NB4 (cell line): ENCODE results near the gene EIF1.
A peak's percentile ranks its signal among the peaks of the same experiment; 100 is the strongest.

ENCODE experiments used
- DNase-seq: peaks from one replicate; pipeline ENCODE4 v3.0.0; 2010; ENCODE audit warnings: low read depth
- H3K4me3 ChIP-seq: one replicate; pipeline ENCODE4 v1.5.1; 2011; ENCODE audit warnings: mild to moderate bottlenecking, low read depth, low read length, moderate library complexity
- MYC ChIP-seq: IDR thresholded peaks from 2 replicates; pipeline ENCODE4 v1.6.1; 2011; ENCODE audit warnings: low read depth, low read length
- POLR2A ChIP-seq: IDR thresholded peaks from 2 replicates; pipeline ENCODE4 v1.6.1; 2011; ENCODE audit warnings: mild to moderate bottlenecking; ENCODE audit not compliant: insufficient read length; ENCODE audit errors: extremely low read depth
- TF ChIP-seq, protein P1 (sequence below): IDR thresholded peaks from one replicate; pipeline ENCODE4 v1.5.1; 2012; ENCODE audit warnings: low read depth, low read length
- TF ChIP-seq, protein P2 (sequence below): IDR thresholded peaks from 2 replicates; pipeline ENCODE4 v1.6.1; 2011; ENCODE audit warnings: low read depth, low read length

EIF1 gene

DNA sequence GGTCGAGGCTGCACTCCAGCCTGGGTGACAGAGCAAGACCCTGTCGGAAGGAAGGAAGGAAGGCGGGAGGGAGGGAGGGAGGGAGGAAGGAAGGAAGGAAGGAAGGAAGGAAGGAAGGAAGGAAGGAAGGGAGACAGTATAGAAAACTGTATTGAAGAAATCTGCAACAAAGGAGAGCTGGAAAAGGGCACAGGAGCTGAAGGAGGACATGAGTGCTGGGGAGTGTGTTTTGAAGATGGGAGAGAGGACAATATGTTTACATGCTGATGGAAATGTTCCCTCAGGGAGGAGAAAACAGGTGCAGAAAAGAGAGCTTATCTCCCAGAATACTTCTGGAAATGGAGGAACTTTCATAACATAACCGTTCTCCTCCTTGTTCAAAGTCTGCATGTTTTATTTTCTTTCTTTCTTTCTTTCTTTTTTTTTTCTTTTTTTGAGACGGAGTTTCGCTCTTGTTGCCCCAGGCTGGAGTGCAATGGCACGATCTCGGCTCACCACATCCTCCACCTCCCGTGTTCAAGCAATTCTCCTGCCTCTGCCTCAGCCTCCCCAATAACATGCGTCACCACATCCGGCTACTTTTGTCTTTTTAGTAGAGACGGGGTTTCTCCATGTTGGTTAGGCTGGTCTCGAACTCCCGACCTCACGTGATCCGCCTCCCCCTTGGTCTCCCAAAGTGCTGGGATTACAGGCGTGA is 48.4 kb downstream of the EIF1 start:
- no peak overlapping the region for H3K4me3 ChIP-seq
- TF ChIP-seq, protein P1, sequence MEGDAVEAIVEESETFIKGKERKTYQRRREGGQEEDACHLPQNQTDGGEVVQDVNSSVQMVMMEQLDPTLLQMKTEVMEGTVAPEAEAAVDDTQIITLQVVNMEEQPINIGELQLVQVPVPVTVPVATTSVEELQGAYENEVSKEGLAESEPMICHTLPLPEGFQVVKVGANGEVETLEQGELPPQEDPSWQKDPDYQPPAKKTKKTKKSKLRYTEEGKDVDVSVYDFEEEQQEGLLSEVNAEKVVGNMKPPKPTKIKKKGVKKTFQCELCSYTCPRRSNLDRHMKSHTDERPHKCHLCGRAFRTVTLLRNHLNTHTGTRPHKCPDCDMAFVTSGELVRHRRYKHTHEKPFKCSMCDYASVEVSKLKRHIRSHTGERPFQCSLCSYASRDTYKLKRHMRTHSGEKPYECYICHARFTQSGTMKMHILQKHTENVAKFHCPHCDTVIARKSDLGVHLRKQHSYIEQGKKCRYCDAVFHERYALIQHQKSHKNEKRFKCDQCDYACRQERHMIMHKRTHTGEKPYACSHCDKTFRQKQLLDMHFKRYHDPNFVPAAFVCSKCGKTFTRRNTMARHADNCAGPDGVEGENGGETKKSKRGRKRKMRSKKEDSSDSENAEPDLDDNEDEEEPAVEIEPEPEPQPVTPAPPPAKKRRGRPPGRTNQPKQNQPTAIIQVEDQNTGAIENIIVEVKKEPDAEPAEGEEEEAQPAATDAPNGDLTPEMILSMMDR = no peak
- TF ChIP-seq MYC = no peak
- TF ChIP-seq, protein P2, sequence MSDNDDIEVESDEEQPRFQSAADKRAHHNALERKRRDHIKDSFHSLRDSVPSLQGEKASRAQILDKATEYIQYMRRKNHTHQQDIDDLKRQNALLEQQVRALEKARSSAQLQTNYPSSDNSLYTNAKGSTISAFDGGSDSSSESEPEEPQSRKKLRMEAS = no peak
- TF ChIP-seq POLR2A = no peak
- DNase-seq = peak; percentile 42

GRCh38 chr17:41737680-41738023 is 49.0 kb downstream of the EIF1 start:
- peak; percentile 49 for DNase-seq
- TF ChIP-seq, protein P1 = no peak
- TF ChIP-seq, protein P2 = no peak
- TF ChIP-seq MYC = no peak
- H3K4me3 ChIP-seq = no peak overlapping the region

GRCh38 chr17:41738077-41738800 is 49.6 kb downstream of the EIF1 start:
- TF ChIP-seq, protein P2 = peak; percentile 97
- TF ChIP-seq MYC (peak; percentile 99), POLR2A (no peak)
- TF ChIP-seq, protein P1 = peak; percentile 91
- DNase-seq = peak; percentile 85
- H3K4me3 ChIP-seq = no peak overlapping the region

DNA sequence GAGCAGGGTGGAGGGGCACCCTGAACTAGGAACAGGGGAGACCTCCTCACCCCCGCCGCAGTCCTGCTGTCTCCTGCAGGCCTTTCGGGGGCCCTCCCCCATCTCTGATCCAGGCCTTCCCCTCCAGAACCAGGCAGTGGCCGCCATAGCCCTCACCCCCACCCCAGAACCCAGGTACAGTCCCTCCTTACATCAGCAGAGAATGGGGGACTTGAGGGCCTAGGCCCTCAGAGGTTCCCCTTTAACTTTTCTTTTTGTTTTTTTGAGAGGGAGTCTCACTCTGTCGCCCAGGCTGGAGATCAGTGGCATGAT is 50.1 kb downstream of the EIF1 start:
- no peak for TF ChIP-seq POLR2A
- TF ChIP-seq, protein P2 = no peak
- TF ChIP-seq, protein P1 = no peak
- TF ChIP-seq MYC = no peak
- no peak for DNase-seq

DNA sequence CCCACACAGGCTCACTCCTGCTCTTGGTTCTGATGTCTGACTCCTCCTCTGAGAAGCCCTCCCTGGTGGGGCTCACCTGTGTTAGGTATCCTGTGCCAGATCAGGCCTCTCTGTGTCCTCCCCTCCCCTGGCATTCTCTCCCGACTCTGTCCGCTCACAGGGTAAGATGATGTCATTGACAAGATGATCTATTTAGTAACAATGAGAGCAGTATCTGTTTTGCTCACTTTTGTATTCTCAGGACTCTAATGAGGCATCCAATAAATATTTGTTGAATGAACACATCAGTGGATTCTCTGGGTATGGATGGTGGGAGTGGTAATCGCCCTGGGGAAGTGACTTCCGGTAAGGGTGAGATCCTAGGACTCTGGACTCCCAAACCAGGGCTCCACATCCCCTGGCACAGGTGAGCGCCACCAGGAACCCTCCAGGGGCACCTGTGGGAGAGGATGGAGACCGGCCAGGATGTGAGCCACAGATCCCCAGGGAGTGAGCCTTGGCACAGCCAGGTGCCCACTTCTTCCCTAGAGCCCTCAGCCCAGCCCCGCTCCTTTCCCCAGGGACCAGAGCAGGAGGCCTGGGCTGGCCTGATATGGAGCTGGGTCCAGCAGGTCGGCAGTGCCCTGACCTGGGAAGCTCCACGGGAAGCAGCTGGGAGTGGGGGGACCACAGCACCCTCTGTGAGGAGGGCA is 51.1 kb downstream of the EIF1 start:
- TF ChIP-seq, protein P1 = no peak
- TF ChIP-seq MYC (no peak), POLR2A (no peak)
- TF ChIP-seq, protein P2 = no peak
- DNase-seq = no peak
- H3K4me3 ChIP-seq = no peak overlapping the region

More for the DNA sequence above, 50.1 kb downstream of the EIF1 start:
- no peak overlapping the region for H3K4me3 ChIP-seq
